Liver (tissue), 4 donors: Measurements from ENCODE around the gene ADPGK. TPM values are rescaled to one million over a fixed set of nuclear protein-coding genes. Genes with fewer than 3 reads are reported as not detected.

Source experiments
- polyA plus RNA-seq, 2 donors: library from polyadenylated mRNA; stranded (reverse) in 1 of 2; unstranded in 1 of 2; fragments of 200-250 nt in 1 of 2; fragments of >200 nt in 1 of 2; fragmentation: Nextera tagmentation in 1 of 2; extraction: Ambion mirVana in 1 of 2; gene quantifications; one replicate each; pipeline versions ENCODE4 v1.2.1 to v1.2.3, GENCODE V29; 2013 to 2015
- total RNA-seq, 2 donors: library from RNA; depleted of rRNA; stranded (reverse); fragments of >200 nt; gene quantifications; one replicate each; pipeline ENCODE4 v1.2.3, GENCODE V29; 2014
- donor health status: healthy.
- donor health status: healthy.
- donor health status: healthy.

ADPGK gene
- total and polyA plus RNA-seq, 4 donors: 12.2 to 35.5 (median 20.0) TPM

Other genes starting within 250 kb of the ADPGK start
- 1 to 10 TPM in 1 of 2 donors, under 1 TPM in 1; 0.05 to 1.0 TPM for gene GOLGA6B, start 129.1 kb downstream of the ADPGK start, total RNA-seq
- gene GOLGA6B, start 129.1 kb downstream of the ADPGK start, polyA plus RNA-seq: under 1 TPM in 1 of 2 donors, not detected in 1; 0.03 TPM
- gene HIGD2B, start 97.6 kb downstream of the ADPGK start, total RNA-seq: not detected
- not detected for gene HIGD2B, start 97.6 kb downstream of the ADPGK start, polyA plus RNA-seq
- 10 to 100 TPM; 10.3 to 16.0 TPM for gene BBS4, start 97.6 kb downstream of the ADPGK start, total RNA-seq
- gene BBS4, start 97.6 kb downstream of the ADPGK start, polyA plus RNA-seq: 1 to 10 TPM; 4.8 to 6.4 TPM